Brain microvascular endothelial cell (primary cell): ENCODE data around the gene MTM1.

ENCODE experiments used
- DNase-seq: peaks from one replicate; pipeline ENCODE4 v3.0.0-alpha.2; 2020
- H3K27ac ChIP-seq: fragments of 250-450 bp; sonication (Bioruptor Pico); 2 replicates; pipeline ENCODE4 v1.5.1; 2020; ENCODE audit warnings: mild to moderate bottlenecking, moderate library complexity
- H3K27me3 ChIP-seq: fragments of 250-450 bp; sonication (Bioruptor Pico); replicated peaks from 2 replicates; pipeline ENCODE4 v1.5.1; 2020; ENCODE audit warnings: mild to moderate bottlenecking
- H3K36me3 ChIP-seq: fragments of 250-450 bp; sonication (Bioruptor Pico); replicated peaks from 2 replicates; pipeline ENCODE4 v1.5.1; 2020; ENCODE audit warnings: mild to moderate bottlenecking
- H3K4me3 ChIP-seq: 2 replicates; pipeline ENCODE4 v1.5.1; 2011; ENCODE audit warnings: low read depth, mild to moderate bottlenecking, control low read depth, low read length, moderate library complexity
- in situ Hi-C: cut with HindIII; loops from 2 replicates; pipeline ENCODE4 v1.10.0; 2017; ENCODE audit warnings: low sequenced_read_pairs, low pct_ligation_motif_present
- TF ChIP-seq, protein P1 (sequence below): IDR thresholded peaks from 2 replicates; pipeline ENCODE4 v1.5.1; 2011; ENCODE audit warnings: low read depth, mild to moderate bottlenecking, moderate library complexity, low read length, control low read depth, inconsistent platforms; ENCODE audit errors: missing control alignments

Gene MTM1

GRCh38 chrX:150581093-150581775 is 12.8 kb downstream of the MTM1 start:
- Histone ChIP-seq H3K27ac (peak overlapping the region; percentile 44), H3K4me3 (no peak overlapping the region), H3K36me3 (no peaks in the 10 kb centered on the region), H3K27me3 (no peaks in the 10 kb centered on the region)
- peak; percentile 38 for DNase-seq
- TF ChIP-seq, protein P1, sequence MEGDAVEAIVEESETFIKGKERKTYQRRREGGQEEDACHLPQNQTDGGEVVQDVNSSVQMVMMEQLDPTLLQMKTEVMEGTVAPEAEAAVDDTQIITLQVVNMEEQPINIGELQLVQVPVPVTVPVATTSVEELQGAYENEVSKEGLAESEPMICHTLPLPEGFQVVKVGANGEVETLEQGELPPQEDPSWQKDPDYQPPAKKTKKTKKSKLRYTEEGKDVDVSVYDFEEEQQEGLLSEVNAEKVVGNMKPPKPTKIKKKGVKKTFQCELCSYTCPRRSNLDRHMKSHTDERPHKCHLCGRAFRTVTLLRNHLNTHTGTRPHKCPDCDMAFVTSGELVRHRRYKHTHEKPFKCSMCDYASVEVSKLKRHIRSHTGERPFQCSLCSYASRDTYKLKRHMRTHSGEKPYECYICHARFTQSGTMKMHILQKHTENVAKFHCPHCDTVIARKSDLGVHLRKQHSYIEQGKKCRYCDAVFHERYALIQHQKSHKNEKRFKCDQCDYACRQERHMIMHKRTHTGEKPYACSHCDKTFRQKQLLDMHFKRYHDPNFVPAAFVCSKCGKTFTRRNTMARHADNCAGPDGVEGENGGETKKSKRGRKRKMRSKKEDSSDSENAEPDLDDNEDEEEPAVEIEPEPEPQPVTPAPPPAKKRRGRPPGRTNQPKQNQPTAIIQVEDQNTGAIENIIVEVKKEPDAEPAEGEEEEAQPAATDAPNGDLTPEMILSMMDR = no peak
- in situ Hi-C loops = no loop called here

GRCh38 chrX:150582338-150582948 is 14.0 kb downstream of the MTM1 start:
- H3K36me3 ChIP-seq = no peaks in the 10 kb centered on the region
- TF ChIP-seq, protein P1 = no peak
- DNase-seq = no peak
- no peaks in the 10 kb centered on the region for H3K27me3 ChIP-seq
- no peak overlapping the region for H3K4me3 ChIP-seq
- in situ Hi-C loops = no loop called here
- H3K27ac ChIP-seq = no peak overlapping the region

DNA sequence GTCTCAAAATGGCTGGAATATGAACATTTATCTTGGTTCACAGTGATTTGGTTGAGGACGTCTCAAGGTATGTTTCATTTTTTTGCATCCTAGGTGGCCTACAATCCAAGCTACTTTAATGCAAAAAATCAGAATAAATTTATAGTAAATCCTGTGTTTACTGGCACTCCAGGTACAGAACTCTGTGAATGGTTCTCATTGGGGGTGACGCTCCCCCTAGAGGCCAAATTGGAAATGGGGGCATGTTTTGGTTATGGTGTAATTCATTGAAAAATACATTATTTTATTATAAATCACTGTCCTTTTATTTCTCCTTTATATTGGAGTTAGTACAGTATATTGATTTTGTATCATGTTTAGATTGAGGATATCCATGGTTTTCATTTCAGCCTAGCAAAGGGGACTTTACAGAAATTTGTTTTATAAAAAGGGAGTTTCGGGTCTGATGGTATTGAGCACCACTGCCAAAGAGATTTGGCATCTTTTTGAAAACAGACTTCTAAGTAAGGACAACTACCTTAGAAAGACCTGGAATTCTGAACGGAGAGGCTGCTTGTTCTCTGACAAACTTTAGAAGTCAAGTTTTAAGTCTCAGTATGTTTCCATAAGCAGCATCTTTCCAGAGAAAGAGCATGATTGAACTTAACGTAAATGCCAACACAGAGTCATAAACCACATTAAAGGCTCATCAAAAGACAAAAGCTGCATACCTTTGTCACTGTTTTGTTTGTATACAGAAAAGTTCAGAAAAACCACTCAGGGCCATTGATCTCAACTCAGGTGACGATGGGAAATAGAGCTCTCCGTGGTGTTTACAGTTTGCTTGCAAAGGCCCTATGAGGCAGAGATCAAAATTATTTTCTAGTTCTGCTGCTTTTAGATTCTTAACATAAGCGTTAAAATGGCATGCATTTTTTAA is 19.4 kb downstream of the MTM1 start:
- TF ChIP-seq, protein P1 = peak; percentile 76
- peak; percentile 4 for DNase-seq
- Histone ChIP-seq H3K27ac (no peak overlapping the region), H3K36me3 (no peaks in the 10 kb centered on the region), H3K27me3 (no peaks in the 10 kb centered on the region), H3K4me3 (no peak overlapping the region)
- in situ Hi-C loops = no loop called here

GRCh38 chrX:150594584-150594983 is 26.2 kb downstream of the MTM1 start:
- no peaks in the 10 kb centered on the region for H3K27me3 ChIP-seq
- in situ Hi-C loops = no loop called here
- H3K4me3 ChIP-seq = no peak overlapping the region
- no peaks in the 10 kb centered on the region for H3K36me3 ChIP-seq
- DNase-seq = no peak
- TF ChIP-seq, protein P1 = no peak
- no peak overlapping the region for H3K27ac ChIP-seq

GRCh38 chrX:150599226-150599625 is 30.8 kb downstream of the MTM1 start:
- no peaks in the 10 kb centered on the region for H3K27me3 ChIP-seq
- DNase-seq = no peak
- H3K36me3 ChIP-seq = no peaks in the 10 kb centered on the region
- TF ChIP-seq, protein P1 = peak; percentile 4
- H3K4me3 ChIP-seq = no peak overlapping the region
- H3K27ac ChIP-seq = no peak overlapping the region
- in situ Hi-C loops = no loop called here
